ENCODE measurements around the gene FRMPD4. TPM values are rescaled to one million over a fixed set of nuclear protein-coding genes. Genes with fewer than 3 reads are reported as not detected.

Gene FRMPD4
- total RNA-seq, 1 donor from 2014 or later, result 0.22 TPM

DNA sequence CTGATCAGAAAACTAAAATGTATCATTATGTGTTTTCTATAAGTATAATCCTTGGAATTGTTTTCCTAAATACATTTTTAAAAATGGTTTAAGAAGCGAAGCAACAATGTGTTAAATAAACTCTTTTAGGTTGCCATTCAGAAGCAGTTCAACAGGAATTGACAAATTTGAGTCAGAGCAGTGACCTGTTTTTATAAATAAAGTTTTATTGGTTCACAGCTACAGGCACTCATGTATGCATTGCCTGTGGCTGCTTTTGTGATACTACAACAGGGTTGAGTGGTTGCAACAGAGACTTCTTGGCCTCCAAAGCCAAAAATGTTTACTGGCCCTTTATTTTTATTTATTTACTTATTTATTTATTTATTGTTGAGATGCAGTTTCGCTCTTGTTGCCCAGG, 99.5 kb downstream of the FRMPD4 start:
- DNase-seq (ENCODE audit: extremely low spot score, unreplicated experiment), result no peak
- Mint-ChIP-seq H3K4me1 (ENCODE audit: unreplicated experiment) (no peaks in the 10 kb centered on the region), H3K27me3 (no peaks in the 10 kb centered on the region), H3K36me3 (no peaks in the 10 kb centered on the region), H3K4me3 (no peak overlapping the region), H3K9me3 (no peaks in the 10 kb centered on the region), H3K27ac (no peak overlapping the region)
- TF ChIP-seq, protein P1, sequence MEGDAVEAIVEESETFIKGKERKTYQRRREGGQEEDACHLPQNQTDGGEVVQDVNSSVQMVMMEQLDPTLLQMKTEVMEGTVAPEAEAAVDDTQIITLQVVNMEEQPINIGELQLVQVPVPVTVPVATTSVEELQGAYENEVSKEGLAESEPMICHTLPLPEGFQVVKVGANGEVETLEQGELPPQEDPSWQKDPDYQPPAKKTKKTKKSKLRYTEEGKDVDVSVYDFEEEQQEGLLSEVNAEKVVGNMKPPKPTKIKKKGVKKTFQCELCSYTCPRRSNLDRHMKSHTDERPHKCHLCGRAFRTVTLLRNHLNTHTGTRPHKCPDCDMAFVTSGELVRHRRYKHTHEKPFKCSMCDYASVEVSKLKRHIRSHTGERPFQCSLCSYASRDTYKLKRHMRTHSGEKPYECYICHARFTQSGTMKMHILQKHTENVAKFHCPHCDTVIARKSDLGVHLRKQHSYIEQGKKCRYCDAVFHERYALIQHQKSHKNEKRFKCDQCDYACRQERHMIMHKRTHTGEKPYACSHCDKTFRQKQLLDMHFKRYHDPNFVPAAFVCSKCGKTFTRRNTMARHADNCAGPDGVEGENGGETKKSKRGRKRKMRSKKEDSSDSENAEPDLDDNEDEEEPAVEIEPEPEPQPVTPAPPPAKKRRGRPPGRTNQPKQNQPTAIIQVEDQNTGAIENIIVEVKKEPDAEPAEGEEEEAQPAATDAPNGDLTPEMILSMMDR (conservative IDR thresholded peaks at IDR 0.05), result no peak

DNA sequence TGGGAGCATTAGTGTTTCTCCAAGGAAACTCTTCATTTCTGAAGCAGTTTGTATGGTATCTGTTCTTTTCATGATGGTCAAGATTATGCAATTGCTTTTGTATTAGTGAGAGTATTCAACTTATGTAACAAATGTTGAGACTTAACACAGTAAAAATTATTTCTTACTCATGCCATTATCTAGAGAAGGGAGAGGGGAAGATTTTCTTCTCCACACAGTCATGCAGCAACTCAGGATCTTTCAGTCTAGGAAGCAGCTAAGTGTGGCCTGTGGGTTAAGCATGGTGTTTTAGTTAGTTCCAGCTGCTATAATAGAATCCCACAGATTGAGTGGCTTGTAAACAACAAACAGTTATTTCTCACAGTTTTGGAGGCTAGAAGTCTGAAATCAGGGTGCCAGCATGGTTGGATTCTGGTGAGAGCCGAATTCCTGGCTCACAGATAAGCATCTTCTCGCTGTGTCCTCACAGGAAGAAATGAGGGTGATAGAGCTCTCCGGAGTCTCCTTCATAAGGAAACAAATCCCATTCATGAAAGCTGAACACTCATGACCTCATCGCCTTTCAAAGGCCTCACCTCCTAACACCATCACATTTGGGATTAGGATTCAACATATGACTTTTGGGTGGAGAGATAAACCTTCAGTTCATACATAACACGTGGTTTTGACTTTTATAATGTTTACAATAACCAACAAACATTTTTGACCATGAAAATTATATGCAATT, 101.2 kb downstream of the FRMPD4 start:
- TF ChIP-seq, protein P1 (conservative IDR thresholded peaks at IDR 0.05), result no peak
- Mint-ChIP-seq H3K4me1 (ENCODE audit: unreplicated experiment) (no peaks in the 10 kb centered on the region), H3K36me3 (no peaks in the 10 kb centered on the region), H3K27ac (no peak overlapping the region), H3K4me3 (no peak overlapping the region), H3K27me3 (no peaks in the 10 kb centered on the region), H3K9me3 (no peaks in the 10 kb centered on the region)
- DNase-seq (ENCODE audit: extremely low spot score, unreplicated experiment), result no peak

DNA sequence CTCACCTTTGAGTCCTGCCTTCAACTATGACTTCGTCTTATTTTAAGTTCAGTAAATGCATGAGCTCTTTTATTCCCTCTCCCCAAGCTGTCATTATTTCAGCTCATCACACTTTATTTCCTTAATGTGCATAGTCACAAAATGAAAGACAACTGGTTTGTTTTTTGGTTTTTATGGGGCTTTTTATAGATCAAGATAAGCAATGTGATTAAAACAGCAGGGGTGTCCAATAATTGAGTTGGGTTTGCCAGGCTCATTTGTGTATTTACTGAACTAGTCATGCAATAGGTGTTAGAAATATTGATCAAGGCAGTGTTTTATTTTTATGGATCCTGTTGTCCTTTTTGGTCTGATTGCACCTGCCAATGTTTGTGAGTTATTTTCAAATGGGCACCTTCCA, 102.2 kb downstream of the FRMPD4 start:
- no peaks in the 10 kb centered on the region for H3K9me3 Mint-ChIP-seq
- no peaks in the 10 kb centered on the region for H3K36me3 Mint-ChIP-seq
- H3K27ac Mint-ChIP-seq, result no peak overlapping the region
- no peak for DNase-seq (ENCODE audit: extremely low spot score, unreplicated experiment)
- H3K4me1 Mint-ChIP-seq (ENCODE audit: unreplicated experiment), result no peaks in the 10 kb centered on the region
- H3K4me3 Mint-ChIP-seq, result no peak overlapping the region
- no peaks in the 10 kb centered on the region for H3K27me3 Mint-ChIP-seq
- TF ChIP-seq, protein P1 (conservative IDR thresholded peaks at IDR 0.05), result no peak

DNA sequence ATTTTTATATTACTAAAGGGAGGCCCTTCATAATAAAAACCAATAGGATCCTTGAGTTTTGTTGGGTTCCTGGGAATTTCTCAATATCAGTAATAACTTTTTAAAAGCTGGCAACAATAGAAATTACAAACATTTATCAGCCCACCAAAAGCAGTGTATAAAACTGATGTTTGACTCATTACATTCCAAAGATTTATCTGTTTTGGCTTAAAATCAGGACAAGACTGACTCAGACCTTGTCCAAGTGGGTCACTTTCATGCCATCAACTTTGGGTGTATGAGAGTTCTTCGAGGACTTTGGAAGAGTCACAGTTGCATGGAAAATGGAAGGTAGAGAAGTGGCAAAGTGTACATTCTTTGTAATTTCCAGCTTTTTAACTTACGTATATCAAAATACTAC, 102.8 kb downstream of the FRMPD4 start:
- TF ChIP-seq, protein P1 (conservative IDR thresholded peaks at IDR 0.05), result no peak
- no peak for DNase-seq (ENCODE audit: extremely low spot score, unreplicated experiment)
- Mint-ChIP-seq H3K36me3 (no peaks in the 10 kb centered on the region), H3K27ac (no peak overlapping the region), H3K27me3 (no peaks in the 10 kb centered on the region), H3K4me1 (ENCODE audit: unreplicated experiment) (no peaks in the 10 kb centered on the region), H3K4me3 (no peak overlapping the region), H3K9me3 (no peaks in the 10 kb centered on the region)

DNA sequence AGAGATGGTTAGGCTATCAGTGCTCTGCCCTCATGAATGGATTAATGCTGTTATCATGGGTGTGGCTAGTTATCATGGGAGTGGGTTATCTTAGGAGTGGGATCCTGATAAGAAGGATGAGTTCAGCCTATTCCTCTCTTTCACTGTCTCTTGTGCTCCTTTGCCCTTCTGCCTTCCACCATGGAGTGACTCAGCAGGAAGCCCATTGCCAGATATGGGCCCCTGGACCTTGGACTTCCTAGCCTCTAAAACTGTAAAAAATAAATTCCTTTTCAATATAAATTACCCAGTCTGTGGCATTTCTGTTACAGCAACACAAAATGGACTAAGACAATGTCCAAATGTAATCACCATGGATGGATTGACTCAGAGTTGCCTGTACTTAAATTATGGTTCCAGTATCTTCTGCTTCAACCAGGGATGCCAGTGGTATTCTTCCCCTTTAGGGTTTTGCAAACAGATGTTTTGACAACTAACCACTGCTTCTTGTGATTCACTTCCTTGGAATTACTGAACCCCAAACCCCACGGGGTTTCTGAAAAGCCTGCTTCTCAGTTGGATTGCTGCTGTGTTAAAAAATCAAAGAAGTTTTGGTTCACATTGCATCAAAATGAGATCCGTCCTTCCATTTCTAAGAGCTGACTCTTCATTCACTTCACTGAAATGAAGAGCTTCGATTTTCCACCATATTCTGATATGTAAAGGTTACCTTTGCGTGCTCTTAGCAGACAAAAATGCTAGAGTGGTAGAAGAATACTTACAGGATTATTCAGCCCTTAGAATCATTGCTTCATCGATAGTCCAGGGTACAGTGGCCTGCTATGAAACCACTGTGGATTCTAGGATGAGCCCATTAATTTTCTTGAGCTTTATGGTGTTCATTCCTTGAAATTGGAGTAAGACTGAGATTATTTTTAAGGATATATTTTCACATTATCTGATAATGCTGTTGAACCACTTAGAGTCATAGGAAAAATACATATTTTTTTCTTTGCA, 107.7 kb downstream of the FRMPD4 start:
- Mint-ChIP-seq H3K4me3 (no peak overlapping the region), H3K9me3 (no peaks in the 10 kb centered on the region), H3K27ac (no peak overlapping the region), H3K27me3 (no peaks in the 10 kb centered on the region), H3K4me1 (ENCODE audit: unreplicated experiment) (no peaks in the 10 kb centered on the region), H3K36me3 (no peaks in the 10 kb centered on the region)
- TF ChIP-seq, protein P1 (conservative IDR thresholded peaks at IDR 0.05), result no peak
- no peak for DNase-seq (ENCODE audit: extremely low spot score, unreplicated experiment)

All from type B pancreatic cell (in vitro differentiated cells).